Measurements from ENCODE around the gene TTC34. TPM values are rescaled to one million over a fixed set of nuclear protein-coding genes. Genes with fewer than 3 reads are reported as not detected.
A peak's percentile ranks its signal among the peaks of the same experiment; 100 is the strongest.

The TTC34 gene
- total and polyA plus RNA-seq, 3 experiments from 2014 or later: 0.17 to 1.1 (median 1.1) TPM

GRCh38 chr1:2645143-2645542, 156.3 kb downstream of the TTC34 start:
- no peak overlapping the region for H3K4me3 Mint-ChIP-seq
- CTCF ChIA-PET: interaction anchor here (1.5 kb wide), 1 partner anchor 230 kb away, joined by 6 read pairs; no protein-coding TSS in a partner anchor

GRCh38 chr1:2644591-2645101, 156.8 kb downstream of the TTC34 start:
- peaks cover 0 to 1% of the 10 kb centered on the region in 2 donors for H3K27me3 Mint-ChIP-seq
- Histone ChIP-seq H3K9me3 (ENCODE audit: low read length) (no peaks in the 10 kb centered on the region), H3K4me1 (ENCODE audit: insufficient read depth, low read length) (peaks cover 13% of the 10 kb centered on the region), H3K27ac (ENCODE audit: low read depth, low read length) (no peak overlapping the region), H3K4me3 (ENCODE audit: low read length) (no peak overlapping the region), H3K27me3 (ENCODE audit: insufficient read depth, low read length, poor library complexity, severe bottlenecking) (no peaks in the 10 kb centered on the region), H3K36me3 (ENCODE audit: insufficient read depth, low read length) (no peaks in the 10 kb centered on the region)
- H3K4me3 Mint-ChIP-seq: peak overlapping the region in 1 of 7 donors; percentile 45
- H3K36me3 Mint-ChIP-seq: peaks cover 0 to 10% (median 0%) of the 10 kb centered on the region in 3 donors
- H3K27ac Mint-ChIP-seq: peak overlapping the region in 2 of 8 donors; percentile 6 to 55
- DNase-seq: peak in 1 of 5 donors; percentile 43
- ChIA-PET POLR2A (interaction anchor here (1.1 kb wide), 1 partner anchor 59 kb away, joined by 3 read pairs; no protein-coding TSS in a partner anchor), CTCF (interaction anchor here (1.5 kb wide), 1 partner anchor 229 kb away, joined by 6 read pairs; no protein-coding TSS in a partner anchor)
- H3K4me1 Mint-ChIP-seq: peaks cover 3 to 16% (median 9%) of the 10 kb centered on the region in 3 donors
- H3K9me3 Mint-ChIP-seq: peaks cover 6 to 14% (median 10%) of the 10 kb centered on the region in 5 donors

More at GRCh38 chr1:2645143-2645542, 156.3 kb downstream of the TTC34 start:
- Mint-ChIP-seq H3K36me3 (peaks cover 0 to 10% (median 0%) of the 10 kb centered on the region in 3 donors), H3K9me3 (peaks cover 6 to 14% (median 10%) of the 10 kb centered on the region in 5 donors), H3K27ac (no peak overlapping the region), H3K4me1 (peaks cover 3 to 16% (median 9%) of the 10 kb centered on the region in 3 donors), H3K27me3 (peaks cover 0 to 1% of the 10 kb centered on the region in 2 donors)
- H3K4me1 ChIP-seq (ENCODE audit: insufficient read depth, low read length): peaks cover 13% of the 10 kb centered on the region
- no peaks in the 10 kb centered on the region for H3K36me3 ChIP-seq (ENCODE audit: insufficient read depth, low read length)
- peak in 1 of 5 donors; percentile 32 for DNase-seq
- POLR2A ChIA-PET: interaction anchor here (1.1 kb wide), 1 partner anchor 59 kb away, joined by 3 read pairs; no protein-coding TSS in a partner anchor
- H3K4me3 ChIP-seq (ENCODE audit: low read length): no peak overlapping the region
- H3K27ac ChIP-seq (ENCODE audit: low read depth, low read length): no peak overlapping the region
- no peaks in the 10 kb centered on the region for H3K27me3 ChIP-seq (ENCODE audit: insufficient read depth, low read length, poor library complexity, severe bottlenecking)
- H3K9me3 ChIP-seq (ENCODE audit: low read length): no peaks in the 10 kb centered on the region

GRCh38 chr1:2644171-2644570, 157.3 kb downstream of the TTC34 start:
- peaks cover 0 to 10% (median 0%) of the 10 kb centered on the region in 3 donors for H3K36me3 Mint-ChIP-seq
- peak in 1 of 5 donors; percentile 40 for DNase-seq

GRCh38 chr1:2643414-2644077, 157.9 kb downstream of the TTC34 start:
- Mint-ChIP-seq H3K4me1 (peaks cover 6 to 19% (median 9%) of the 10 kb centered on the region in 3 donors), H3K36me3 (peaks cover 0 to 10% (median 0%) of the 10 kb centered on the region in 3 donors), H3K27me3 (no peaks in the 10 kb centered on the region), H3K4me3 (peak overlapping the region; percentile 50 to 86 (median 66)), H3K27ac (peak overlapping the region; percentile 58 to 83 (median 78)), H3K9me3 (peaks cover 6 to 14% (median 10%) of the 10 kb centered on the region in 5 donors)
- POLR2A ChIA-PET: interaction anchor here (0.7 to 0.9 kb wide), 2 partner anchors 58 to 98 kb away, joined by 3 read pairs; no protein-coding TSS in a partner anchor
- H3K36me3 ChIP-seq (ENCODE audit: insufficient read depth, low read length): no peaks in the 10 kb centered on the region
- H3K9me3 ChIP-seq (ENCODE audit: low read length): no peaks in the 10 kb centered on the region
- DNase-seq: no peak
- H3K27me3 ChIP-seq (ENCODE audit: insufficient read depth, low read length, poor library complexity, severe bottlenecking): no peaks in the 10 kb centered on the region
- H3K4me1 ChIP-seq (ENCODE audit: insufficient read depth, low read length): peaks cover 13% of the 10 kb centered on the region
- CTCF ChIA-PET: no interaction called here
- no peak overlapping the region for H3K27ac ChIP-seq (ENCODE audit: low read depth, low read length)
- H3K4me3 ChIP-seq (ENCODE audit: low read length): no peak overlapping the region

More at GRCh38 chr1:2644171-2644570, 157.3 kb downstream of the TTC34 start:
- Histone ChIP-seq H3K4me1 (ENCODE audit: insufficient read depth, low read length) (peaks cover 13% of the 10 kb centered on the region), H3K36me3 (ENCODE audit: insufficient read depth, low read length) (no peaks in the 10 kb centered on the region), H3K4me3 (ENCODE audit: low read length) (no peak overlapping the region), H3K27ac (ENCODE audit: low read depth, low read length) (no peak overlapping the region), H3K27me3 (ENCODE audit: insufficient read depth, low read length, poor library complexity, severe bottlenecking) (no peaks in the 10 kb centered on the region), H3K9me3 (ENCODE audit: low read length) (no peaks in the 10 kb centered on the region)
- Mint-ChIP-seq H3K4me3 (peak overlapping the region in 1 of 7 donors; percentile 66), H3K27me3 (peaks cover 0 to 1% of the 10 kb centered on the region in 2 donors), H3K9me3 (peaks cover 6 to 14% (median 10%) of the 10 kb centered on the region in 5 donors), H3K27ac (peak overlapping the region in 4 of 8 donors; percentile 6 to 77 (median 48)), H3K4me1 (peaks cover 3 to 19% (median 9%) of the 10 kb centered on the region in 3 donors)
- ChIA-PET CTCF (interaction anchor here (1.5 kb wide), 1 partner anchor 229 kb away, joined by 6 read pairs; no protein-coding TSS in a partner anchor), POLR2A (interaction anchor here (0.7 to 1.1 kb wide), 2 partner anchors 58 kb away, joined by 3 read pairs; no protein-coding TSS in a partner anchor)

- peaks cover 2 to 8% (median 7%) of the 10 kb centered on the region in 5 donors for H3K9me3 Mint-ChIP-seq
- peaks cover 0 to 5% (median 0%) of the 10 kb centered on the region in 3 donors for H3K36me3 Mint-ChIP-seq
- ChIA-PET POLR2A (interaction anchor here (0.9 kb wide), 1 partner anchor 97 kb away, joined by 3 read pairs; no protein-coding TSS in a partner anchor), CTCF (no interaction called here)
- peak; percentile 93 to 97 (median 96) for DNase-seq
- Histone ChIP-seq H3K4me1 (ENCODE audit: insufficient read depth, low read length) (peaks cover 13% of the 10 kb centered on the region), H3K36me3 (ENCODE audit: insufficient read depth, low read length) (no peaks in the 10 kb centered on the region), H3K27me3 (ENCODE audit: insufficient read depth, low read length, poor library complexity, severe bottlenecking) (no peaks in the 10 kb centered on the region), H3K9me3 (ENCODE audit: low read length) (no peaks in the 10 kb centered on the region), H3K4me3 (ENCODE audit: low read length) (peak overlapping the region; percentile 86), H3K27ac (ENCODE audit: low read depth, low read length) (peak overlapping the region; percentile 92)
- H3K4me1 Mint-ChIP-seq: peaks cover 6 to 23% (median 9%) of the 10 kb centered on the region in 3 donors
- H3K4me3 Mint-ChIP-seq: peak overlapping the region; percentile 71 to 93 (median 87)
- H3K27me3 Mint-ChIP-seq: no peaks in the 10 kb centered on the region
- H3K27ac Mint-ChIP-seq: peak overlapping the region; percentile 77 to 94 (median 91)
Measured at GRCh38 chr1:2642560-2643413, 158.7 kb downstream of the TTC34 start.

- H3K9me3 ChIP-seq (ENCODE audit: low read length): no peaks in the 10 kb centered on the region
- Mint-ChIP-seq H3K9me3 (peaks cover 0 to 5% (median 4%) of the 10 kb centered on the region in 5 donors), H3K4me1 (peaks cover 6 to 23% (median 9%) of the 10 kb centered on the region in 3 donors), H3K27me3 (no peaks in the 10 kb centered on the region), H3K4me3 (peak overlapping the region; percentile 71 to 93 (median 87)), H3K27ac (peak overlapping the region; percentile 62 to 94 (median 91)), H3K36me3 (peaks cover 0 to 3% (median 0%) of the 10 kb centered on the region in 3 donors)
- H3K27ac ChIP-seq (ENCODE audit: low read depth, low read length): peak overlapping the region; percentile 92
- peaks cover 13% of the 10 kb centered on the region for H3K4me1 ChIP-seq (ENCODE audit: insufficient read depth, low read length)
- peak overlapping the region; percentile 86 for H3K4me3 ChIP-seq (ENCODE audit: low read length)
- no peaks in the 10 kb centered on the region for H3K36me3 ChIP-seq (ENCODE audit: insufficient read depth, low read length)
- DNase-seq: no peak
- ChIA-PET POLR2A (no interaction called here), CTCF (no interaction called here)
- no peaks in the 10 kb centered on the region for H3K27me3 ChIP-seq (ENCODE audit: insufficient read depth, low read length, poor library complexity, severe bottlenecking)
Measured at GRCh38 chr1:2642131-2642559, 159.3 kb downstream of the TTC34 start.

DNA sequence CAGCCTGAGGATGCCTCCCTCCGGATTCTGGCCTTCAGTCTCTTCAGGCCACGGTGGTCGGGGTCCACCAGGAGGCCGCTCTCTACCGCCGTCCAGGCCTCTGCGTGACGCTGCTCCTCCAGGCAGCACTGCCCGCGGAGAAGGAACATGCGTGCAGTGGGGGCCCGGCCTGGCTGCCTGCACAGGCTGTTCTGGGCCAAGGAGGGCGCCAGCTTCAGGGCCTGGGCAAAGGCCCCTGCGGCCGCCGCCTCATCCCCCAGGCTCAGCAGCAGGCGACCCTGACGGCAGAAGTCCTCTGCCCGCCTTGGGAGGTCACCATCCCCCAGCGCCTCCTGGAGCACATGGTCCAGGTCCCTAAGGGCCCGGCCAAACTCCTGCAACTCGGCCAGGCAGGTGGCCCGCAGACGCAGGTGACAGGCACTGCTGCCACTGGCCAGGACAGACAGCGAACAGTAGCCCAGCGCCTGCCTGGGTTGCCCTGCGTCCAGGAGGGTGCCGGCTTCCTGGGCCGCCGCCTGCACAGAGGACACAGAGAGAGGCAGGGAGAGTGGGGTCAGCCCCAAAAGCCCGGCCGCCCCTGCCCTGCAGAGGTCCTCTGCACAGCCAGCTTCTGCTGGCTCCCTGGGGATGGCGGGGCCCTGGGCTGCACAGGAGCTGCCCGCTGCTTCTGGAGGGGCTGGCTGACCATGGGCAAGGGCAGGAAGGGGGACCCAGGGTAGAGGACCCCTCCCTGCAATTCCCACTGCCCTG, 159.9 kb downstream of the TTC34 start:
- H3K9me3 Mint-ChIP-seq: peaks cover 0 to 5% (median 0%) of the 10 kb centered on the region in 5 donors
- Histone ChIP-seq H3K27ac (ENCODE audit: low read depth, low read length) (peak overlapping the region; percentile 92), H3K4me1 (ENCODE audit: insufficient read depth, low read length) (peaks cover 13% of the 10 kb centered on the region), H3K4me3 (ENCODE audit: low read length) (peak overlapping the region; percentile 86), H3K9me3 (ENCODE audit: low read length) (no peaks in the 10 kb centered on the region), H3K27me3 (ENCODE audit: insufficient read depth, low read length, poor library complexity, severe bottlenecking) (no peaks in the 10 kb centered on the region), H3K36me3 (ENCODE audit: insufficient read depth, low read length) (no peaks in the 10 kb centered on the region)
- H3K36me3 Mint-ChIP-seq: no peaks in the 10 kb centered on the region
- H3K27ac Mint-ChIP-seq: no peak overlapping the region
- POLR2A ChIA-PET: no interaction called here
- CTCF ChIA-PET: no interaction called here
- peak overlapping the region in 1 of 7 donors; percentile 29 for H3K4me3 Mint-ChIP-seq
- peaks cover 7 to 23% (median 9%) of the 10 kb centered on the region in 3 donors for H3K4me1 Mint-ChIP-seq
- no peak for DNase-seq
- H3K27me3 Mint-ChIP-seq: peaks cover 0 to under 1% of the 10 kb centered on the region in 2 donors
